NCI-H748 (cell line): ENCODE results near the gene REX1BD.
"Not testable (repeated sequence)": the region's sequence is repeated elsewhere in the genome, so short reads cannot be mapped to it uniquely, and the experiment has no call there.

Experiments used
- DNase-seq: peaks from one replicate; lab custom pipeline; 2025; ENCODE audit not compliant: unreplicated experiment; lab: John Stamatoyannopoulos, UW

REX1BD gene

GRCh38 chr19:18588611-18589379 lies at the start of gene REX1BD:
Gene REX1BD (plus strand): TSS chr19:18588798. CDS start chr19:18588802, 4 bp downstream.
- peak; percentile 80 for DNase-seq

- no peak for DNase-seq
Observed at GRCh38 chr19:18539372-18539771, 49.2 kb upstream of the REX1BD start.

GRCh38 chr19:18540200-18540599 lies 48.4 kb upstream of the REX1BD start:
- DNase-seq = not testable (repeated sequence)

DNA sequence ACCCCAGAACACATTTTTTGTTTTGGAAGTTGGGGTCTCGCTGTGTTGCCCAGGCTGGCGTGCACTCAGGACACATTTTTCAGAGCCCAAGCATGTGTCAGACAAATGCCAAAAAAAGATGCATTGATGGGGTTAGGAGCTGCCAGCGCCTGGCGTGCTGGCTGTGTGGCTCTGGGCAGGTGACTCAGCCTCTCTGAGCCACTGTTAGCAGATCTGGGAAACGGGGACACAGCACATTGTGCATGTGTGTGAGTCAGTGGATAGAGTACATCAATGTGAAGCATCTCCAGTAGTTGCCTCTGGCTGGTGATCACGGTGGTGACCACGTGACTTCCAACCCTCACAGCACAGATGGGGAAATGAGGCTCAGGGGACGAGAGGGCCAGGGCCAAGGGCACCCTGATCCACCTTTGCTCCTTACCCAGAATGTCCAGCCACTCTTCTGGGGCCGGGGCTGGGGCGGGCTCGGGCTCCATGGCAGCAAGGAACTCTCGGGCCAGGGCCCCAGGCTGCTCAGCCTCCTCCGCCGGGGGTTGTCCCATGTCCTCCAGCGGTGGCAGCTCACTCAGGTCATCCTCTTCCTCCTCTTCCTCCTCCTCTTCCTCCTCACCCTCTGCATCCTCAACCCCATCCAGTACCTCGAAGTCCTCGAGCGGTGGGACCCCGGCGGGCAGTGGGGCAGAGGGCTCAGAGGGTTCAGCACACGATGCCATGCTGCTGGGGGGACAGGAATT lies 47.2 kb upstream of the REX1BD start:
- DNase-seq = no peak

GRCh38 chr19:18541992-18542940 lies 46.3 kb upstream of the REX1BD start:
- no peak for DNase-seq

DNA sequence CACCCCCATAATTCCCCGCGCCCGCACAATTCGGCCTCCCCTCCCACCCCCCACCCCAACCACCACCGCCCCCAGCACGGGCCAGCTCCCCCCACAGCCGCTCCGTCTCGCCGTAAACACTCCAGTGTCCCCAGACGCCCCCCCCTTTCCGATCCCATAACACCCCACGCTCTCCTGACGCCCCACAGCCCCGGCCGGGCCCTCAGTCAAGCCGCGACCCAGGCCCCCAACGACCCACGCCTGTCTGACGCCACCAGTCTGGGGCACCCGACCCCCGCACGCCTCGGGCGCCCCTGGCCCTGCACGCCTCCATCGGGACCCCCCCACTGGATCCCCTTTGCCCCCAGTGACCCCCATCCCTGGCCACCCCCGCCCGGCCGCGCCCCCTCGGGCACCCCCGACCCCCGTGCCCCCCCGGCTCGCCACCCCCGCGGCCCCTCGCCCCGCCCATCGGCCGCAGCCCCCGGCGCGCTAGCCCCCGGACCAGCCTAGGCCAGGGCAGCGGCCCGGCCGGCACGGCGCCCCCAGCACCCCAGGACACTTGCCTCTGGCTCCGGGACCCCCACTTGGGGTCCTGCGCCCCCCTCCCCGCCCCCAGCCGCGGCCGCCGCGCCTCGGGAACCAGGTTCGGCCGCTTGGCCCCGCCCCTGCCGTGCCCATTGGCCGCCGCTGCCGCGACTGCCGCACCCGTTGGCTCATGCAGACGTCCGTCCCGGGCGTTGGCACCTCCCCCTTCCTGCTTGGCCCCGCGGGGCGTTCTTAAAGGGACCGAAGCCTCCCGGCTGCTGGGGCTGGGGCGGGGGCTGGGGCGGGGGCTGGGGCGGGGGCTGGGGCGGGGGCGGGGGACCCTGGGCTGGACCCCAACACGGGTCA lies 45.4 kb upstream of the REX1BD start, which contains the start of gene FKBP8:
Gene FKBP8, minus strand, starts transcription at position 633 of the 873 bp plus-strand sequence. CDS start 1,603 bp downstream, outside the sequence.
- peak; percentile 86 for DNase-seq

DNA sequence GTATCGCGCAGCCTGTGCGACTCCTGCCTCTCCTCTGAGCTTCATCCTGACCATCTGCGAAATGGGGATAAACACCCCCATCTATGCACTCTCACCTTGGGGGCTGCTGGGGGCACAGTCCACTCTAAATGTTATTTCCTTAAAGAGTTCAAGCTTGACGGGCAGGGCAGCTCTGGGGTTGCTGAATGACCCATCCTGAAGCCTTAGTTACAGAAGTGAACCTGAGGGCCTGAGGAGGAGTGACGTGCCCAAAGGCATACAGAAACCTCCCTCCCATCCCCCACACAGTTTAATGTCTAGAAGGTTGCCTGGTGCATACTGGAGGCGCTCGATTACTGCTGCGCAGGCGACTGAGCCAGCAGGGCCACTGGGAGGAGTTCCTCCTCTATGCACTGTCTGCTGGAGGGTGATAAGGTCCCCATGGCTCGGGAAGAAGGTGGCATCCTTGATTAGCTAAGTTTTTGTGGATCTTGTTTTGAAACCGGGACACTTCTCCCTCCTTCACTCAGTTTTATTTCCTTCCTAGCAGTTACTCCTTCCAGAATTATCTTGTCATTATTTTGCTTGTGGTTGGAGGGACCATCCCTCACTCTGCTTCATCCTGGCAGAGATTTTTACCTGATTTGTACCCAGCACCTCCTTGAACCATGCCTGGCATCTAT lies 44.7 kb upstream of the REX1BD start:
- peak; percentile 63 for DNase-seq

DNA sequence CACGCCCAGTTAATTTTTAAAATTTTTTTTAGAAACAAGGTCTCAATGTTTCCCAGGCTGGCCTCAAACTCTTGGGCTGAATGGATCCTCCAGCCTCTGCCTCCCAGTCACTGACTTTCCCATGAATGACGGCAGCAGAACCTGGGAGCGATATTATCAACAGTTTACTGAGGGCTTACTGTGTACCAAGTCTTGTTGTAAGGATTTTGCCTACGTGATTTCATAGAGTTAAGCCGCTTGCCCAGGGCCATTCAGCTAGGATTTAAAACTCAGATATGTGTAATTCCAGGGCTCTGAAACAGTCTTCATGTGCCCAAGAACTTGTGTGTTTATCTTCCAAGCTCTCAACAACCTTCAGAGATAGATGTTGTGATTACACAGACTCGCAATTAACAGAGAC lies 37.0 kb upstream of the REX1BD start:
- DNase-seq = no peak

DNA sequence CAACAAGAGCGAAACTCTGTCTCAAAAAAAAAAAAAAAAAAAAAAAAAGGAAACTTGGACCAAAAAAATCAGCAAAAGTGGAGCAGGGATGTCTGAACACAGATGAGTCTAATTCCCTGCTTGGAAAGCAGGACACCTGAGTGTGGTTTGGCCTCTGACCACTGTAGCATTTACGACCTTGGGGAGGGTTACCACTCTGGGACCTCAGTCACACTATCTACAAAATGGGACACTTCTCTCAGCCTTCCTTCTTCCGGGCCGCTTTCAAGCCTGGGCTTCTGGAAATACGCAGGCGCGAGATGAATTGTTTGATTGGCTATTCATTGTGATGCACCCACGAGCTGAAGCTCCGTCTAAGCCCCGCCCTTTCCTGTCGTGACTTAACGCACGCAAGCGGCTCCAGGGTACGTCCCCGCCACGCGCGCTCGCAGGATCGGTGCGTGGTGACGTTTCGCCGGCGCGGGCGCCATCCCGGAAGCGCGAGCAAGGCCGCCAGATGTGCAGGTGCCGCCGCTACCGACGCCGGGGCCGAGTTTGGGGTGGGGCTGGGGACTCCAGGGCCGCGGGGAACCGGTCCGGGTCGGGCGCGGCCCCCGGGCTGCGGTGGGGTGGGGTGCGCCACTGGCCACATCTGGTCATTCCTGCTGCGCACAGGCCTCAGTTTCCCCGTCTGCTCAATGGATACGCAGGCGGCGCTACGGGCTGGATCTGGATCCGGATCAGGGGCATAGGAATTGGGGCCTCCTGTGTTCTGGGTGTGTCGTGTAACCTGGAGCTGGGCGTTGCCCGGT lies 31.0 kb upstream of the REX1BD start, which contains the start of gene KXD1:
Gene KXD1, plus strand, starts transcription at position 460 of the 791 bp plus-strand sequence. CDS start 4,187 bp downstream, outside the sequence.
- DNase-seq = peak; percentile 98

GRCh38 chr19:18558202-18558555 lies 30.4 kb upstream of the REX1BD start:
- DNase-seq = no peak

GRCh38 chr19:18558604-18559003 lies 30.0 kb upstream of the REX1BD start:
- DNase-seq = no peak

DNA sequence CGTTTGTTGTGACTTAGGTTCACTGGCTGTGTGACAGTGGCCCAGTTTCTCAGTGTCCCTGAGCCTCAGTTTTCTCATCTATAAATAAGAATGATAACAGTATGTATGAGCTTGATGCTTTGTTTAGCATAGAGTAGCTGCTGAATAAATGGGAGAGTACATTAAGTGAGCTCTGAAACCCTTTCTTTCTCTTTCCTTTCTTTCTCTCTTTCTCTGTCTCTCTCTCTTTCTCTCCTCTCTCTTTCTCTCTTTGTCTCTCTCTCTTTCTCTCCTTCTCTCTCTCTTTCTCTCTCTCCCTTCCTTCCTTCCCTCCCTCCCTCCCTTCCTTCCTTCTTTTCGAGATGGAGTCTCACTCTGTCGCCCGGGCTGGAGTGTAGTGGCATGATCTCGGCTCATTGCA lies 28.9 kb upstream of the REX1BD start:
- no peak for DNase-seq

DNA sequence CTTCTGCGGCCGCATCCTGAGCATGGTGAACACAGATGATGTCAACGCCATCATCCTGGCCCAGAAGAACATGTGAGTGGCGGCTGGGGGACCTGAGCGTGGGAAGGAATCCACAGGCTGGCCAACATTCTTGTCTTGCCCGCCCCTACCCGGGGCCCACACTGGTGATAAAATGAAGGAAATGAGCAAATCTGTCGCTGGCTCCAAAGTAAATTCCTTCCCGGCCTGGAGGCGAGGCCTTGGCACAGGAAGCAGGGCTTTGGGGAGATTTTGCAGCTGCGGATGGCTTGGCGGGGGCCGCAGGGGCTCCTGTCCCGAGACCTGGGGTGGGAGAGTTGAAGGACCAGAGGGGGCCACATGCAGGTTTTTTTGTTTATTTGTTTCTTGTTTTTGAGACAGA lies 26.5 kb upstream of the REX1BD start:
- no peak for DNase-seq

GRCh38 chr19:18566953-18567352 lies 21.6 kb upstream of the REX1BD start:
- no peak for DNase-seq

- DNase-seq = no peak
Observed at GRCh38 chr19:18568367-18568766, 20.2 kb upstream of the REX1BD start.

GRCh38 chr19:18571564-18572344 lies 16.8 kb upstream of the REX1BD start, which contains the start of gene UBA52:
Gene UBA52 (plus strand): TSS chr19:18571857. CDS start chr19:18573301, 1,444 bp downstream.
- DNase-seq = peak; percentile 97

GRCh38 chr19:18574691-18575291 lies 13.8 kb upstream of the REX1BD start:
- DNase-seq = no peak
